Endothelial cell (in vitro differentiated cells): Measurements from ENCODE around the gene GRIN1. TPM values are rescaled to one million over a fixed set of nuclear protein-coding genes. Genes with fewer than 3 reads are reported as not detected.

ENCODE experiments used
- DNase-seq: peaks from one replicate; pipeline ENCODE4 v3.0.0; 2021; ENCODE audit warnings: low spot score
- H3K27ac Mint-ChIP-seq: one replicate; pipeline ENCODE4 v1.8.0; 2021; ENCODE audit warnings: mixed read lengths, inconsistent platforms; ENCODE audit not compliant: unreplicated experiment
- H3K27me3 Mint-ChIP-seq: one replicate; pipeline ENCODE4 v1.8.0; 2021; ENCODE audit warnings: mild to moderate bottlenecking, moderate library complexity, mixed read lengths, inconsistent platforms; ENCODE audit not compliant: unreplicated experiment
- H3K36me3 Mint-ChIP-seq: one replicate; pipeline ENCODE4 v1.8.0; 2021; ENCODE audit warnings: mild to moderate bottlenecking, low read depth, mixed read lengths, inconsistent platforms; ENCODE audit not compliant: unreplicated experiment
- H3K4me1 Mint-ChIP-seq: one replicate; pipeline ENCODE4 v1.8.0; 2021; ENCODE audit warnings: mild to moderate bottlenecking, mixed read lengths, inconsistent platforms; ENCODE audit not compliant: unreplicated experiment
- H3K4me3 Mint-ChIP-seq: one replicate; pipeline ENCODE4 v1.8.0; 2021; ENCODE audit warnings: mild to moderate bottlenecking, mixed read lengths, inconsistent platforms; ENCODE audit not compliant: unreplicated experiment
- H3K9me3 Mint-ChIP-seq: one replicate; pipeline ENCODE4 v1.8.0; 2021; ENCODE audit warnings: mixed read lengths, inconsistent platforms; ENCODE audit not compliant: unreplicated experiment
- CTCF ChIP-seq: fragments of 200-600 bp; sonication (generic); IDR thresholded peaks from one replicate; pipeline ENCODE4 v1.5.0; 2021; ENCODE audit warnings: antibody characterized with exemption; ENCODE audit not compliant: unreplicated experiment
- total RNA-seq: library from RNA; stranded (reverse); fragmentation: NEBNext Ultra II Directional; extraction: Animal tissue kit (Norgen Biotek cat#: 25700); gene quantifications from one replicate; pipeline ENCODE4 v1.2.1, GENCODE V29; 2021; ENCODE audit not compliant: unreplicated experiment

Gene GRIN1
- total RNA-seq, 1 donor from 2014 or later = not detected

- no peaks in the 10 kb centered on the region for H3K9me3 Mint-ChIP-seq
- H3K27ac Mint-ChIP-seq = no peak overlapping the region
- no peaks in the 10 kb centered on the region for H3K4me1 Mint-ChIP-seq
- peaks cover 9% of the 10 kb centered on the region for H3K27me3 Mint-ChIP-seq
- no peak for TF ChIP-seq CTCF
- peaks cover 5% of the 10 kb centered on the region for H3K36me3 Mint-ChIP-seq
- no peak for DNase-seq
- H3K4me3 Mint-ChIP-seq = no peak overlapping the region
Measured at GRCh38 chr9:137109250-137110146, 29.5 kb upstream of the GRIN1 start.

- Mint-ChIP-seq H3K9me3 (no peaks in the 10 kb centered on the region), H3K27me3 (peaks cover 7% of the 10 kb centered on the region), H3K36me3 (no peaks in the 10 kb centered on the region), H3K4me3 (no peak overlapping the region), H3K27ac (no peak overlapping the region), H3K4me1 (no peaks in the 10 kb centered on the region)
- no peak for TF ChIP-seq CTCF
- no peak for DNase-seq
Measured at GRCh38 chr9:137110147-137110910, 28.6 kb upstream of the GRIN1 start.

GRCh38 chr9:137110911-137111787 lies 27.8 kb upstream of the GRIN1 start:
- Mint-ChIP-seq H3K4me3 (no peak overlapping the region), H3K27me3 (peaks cover 3% of the 10 kb centered on the region), H3K36me3 (no peaks in the 10 kb centered on the region), H3K9me3 (no peaks in the 10 kb centered on the region), H3K4me1 (no peaks in the 10 kb centered on the region), H3K27ac (no peak overlapping the region)
- TF ChIP-seq CTCF = no peak
- DNase-seq = no peak

GRCh38 chr9:137111788-137112563 lies 27.0 kb upstream of the GRIN1 start:
- Mint-ChIP-seq H3K4me3 (no peak overlapping the region), H3K9me3 (no peaks in the 10 kb centered on the region), H3K36me3 (no peaks in the 10 kb centered on the region), H3K4me1 (no peaks in the 10 kb centered on the region), H3K27ac (no peak overlapping the region), H3K27me3 (peaks cover 8% of the 10 kb centered on the region)
- TF ChIP-seq CTCF = no peak
- no peak for DNase-seq
